ENCODE results near the gene DCP1B. TPM values are rescaled to one million over a fixed set of nuclear protein-coding genes. Genes with fewer than 3 reads are reported as not detected.

DCP1B gene
- total and polyA plus RNA-seq, 2 donors (not counting 3 experiments of a cell fraction or from before 2014, with no cell fraction given), result 11.2 to 19.8 TPM

- DNase-seq (ENCODE audit: low read depth, low spot score) (no peak), FAIRE-seq (no peak)
- no peak overlapping the region for H3K9ac ChIP-seq (replicated peaks; ENCODE audit: extremely low read depth, insufficient read depth, low read length)
- dilution Hi-C loops (cut with MboI; ENCODE audit: extremely low pct_ligation_motif_present, low sequenced_read_pairs) (no loop called here), intact Hi-C loops (cut with micrococcal nuclease) (no loop called here)
- no peaks in the 10 kb centered on the region for H3K79me2 ChIP-seq (ENCODE audit: control insufficient read depth, insufficient read depth, low read length)
- no peak for TF ChIP-seq EZH2 (IDR thresholded peaks at IDR 0.05; ENCODE audit: borderline replicate concordance, low read depth, low read length, severe bottlenecking)
- TF ChIP-seq POLR2A (IDR thresholded peaks at IDR 0.05; ENCODE audit: low read depth, low read length), result no peak
- TF ChIP-seq JUN (IDR thresholded peaks at IDR 0.05; ENCODE audit: borderline replicate concordance, insufficient read depth, insufficient read length, low read depth), result no peak
- no peaks in the 10 kb centered on the region for H4K20me1 ChIP-seq (replicated peaks; ENCODE audit: control insufficient read depth, extremely low read depth, insufficient read depth, low read length)
- no peak overlapping the region for H3K4me2 ChIP-seq (ENCODE audit: insufficient read depth, low read length)
- H2AFZ ChIP-seq (ENCODE audit: low read depth, low read length), result no peak overlapping the region
- H3K9me1 ChIP-seq (replicated peaks; ENCODE audit: control insufficient read depth, extremely low read depth, insufficient read depth, low read length), result no peaks in the 10 kb centered on the region
- ChIA-PET POLR2A (no interaction called here), CTCF (interaction anchor here (0.8 to 1.5 kb wide), 2 partner anchors 10 to 23 kb away, joined by 3 to 4 read pairs; no protein-coding TSS in a partner anchor)
- no peak overlapping the region for H3K27ac ChIP-seq (ENCODE audit: insufficient read depth, low read depth, low read length)
- no peaks in the 10 kb centered on the region for H3K4me1 ChIP-seq (ENCODE audit: control insufficient read depth, extremely low read depth, insufficient read depth, low read length)
- no peaks in the 10 kb centered on the region for H3K9me3 ChIP-seq (replicated peaks; ENCODE audit: control insufficient read depth, insufficient read depth, low read length)
- no peak overlapping the region for H3K4me3 ChIP-seq (replicated peaks in 1 of 3; ENCODE audit: insufficient read depth in 1 of 3, low read depth in 1 of 3, low read length in 3 of 3)
- H3K36me3 ChIP-seq (ENCODE audit: control insufficient read depth in 2 of 2, extremely low read depth in 1 of 2, insufficient read depth in 2 of 2, low read length in 2 of 2), result no peaks in the 10 kb centered on the region
- H3K27me3 ChIP-seq (ENCODE audit: control insufficient read depth in 2 of 2, insufficient read depth in 2 of 2, low read length in 2 of 2), result peaks cover 7 to 16% of the 10 kb centered on the region in 2 experiments
- no TSS peak for BruUV-seq (replicated peaks)
Measured at GRCh38 chr12:2011643-2012607, 7.7 kb upstream of the DCP1B start.

- intact Hi-C loops (cut with micrococcal nuclease) (no loop called here), dilution Hi-C loops (cut with MboI; ENCODE audit: extremely low pct_ligation_motif_present, low sequenced_read_pairs) (no loop called here)
- Histone ChIP-seq H3K4me2 (ENCODE audit: insufficient read depth, low read length) (no peak overlapping the region), H3K36me3 (ENCODE audit: control insufficient read depth in 2 of 2, extremely low read depth in 1 of 2, insufficient read depth in 2 of 2, low read length in 2 of 2) (no peaks in the 10 kb centered on the region), H3K9me3 (replicated peaks; ENCODE audit: control insufficient read depth, insufficient read depth, low read length) (no peaks in the 10 kb centered on the region), H3K9ac (replicated peaks; ENCODE audit: extremely low read depth, insufficient read depth, low read length) (no peak overlapping the region), H3K79me2 (ENCODE audit: control insufficient read depth, insufficient read depth, low read length) (no peaks in the 10 kb centered on the region), H3K4me1 (ENCODE audit: control insufficient read depth, extremely low read depth, insufficient read depth, low read length) (peaks cover 5% of the 10 kb centered on the region), H4K20me1 (replicated peaks; ENCODE audit: control insufficient read depth, extremely low read depth, insufficient read depth, low read length) (no peaks in the 10 kb centered on the region), H3K4me3 (replicated peaks in 1 of 3; ENCODE audit: insufficient read depth in 1 of 3, low read depth in 1 of 3, low read length in 3 of 3) (no peak overlapping the region), H3K27ac (ENCODE audit: insufficient read depth, low read depth, low read length) (no peak overlapping the region), H2AFZ (ENCODE audit: low read depth, low read length) (no peak overlapping the region), H3K9me1 (replicated peaks; ENCODE audit: control insufficient read depth, extremely low read depth, insufficient read depth, low read length) (no peaks in the 10 kb centered on the region), H3K27me3 (ENCODE audit: control insufficient read depth in 2 of 2, insufficient read depth in 2 of 2, low read length in 2 of 2) (peaks cover 5 to 16% of the 10 kb centered on the region in 2 experiments)
- DNase-seq (ENCODE audit: low read depth, low spot score), result no peak
- BruUV-seq (replicated peaks), result no TSS peak
- POLR2A ChIA-PET, result no interaction called here
- FAIRE-seq, result no peak
- TF ChIP-seq CTCF (IDR thresholded peaks at IDR 0.05; ENCODE audit: extremely low read depth in 1 of 2, insufficient read depth in 1 of 2, low read depth in 1 of 2, low read length in 2 of 2) (no peak), MAX (IDR thresholded peaks at IDR 0.05; ENCODE audit: insufficient read depth, insufficient read length) (no peak), GATA2 (IDR thresholded peaks at IDR 0.05; ENCODE audit: insufficient read depth, insufficient read length, low read depth, low read length) (no peak), MYC (IDR thresholded peaks at IDR 0.05; ENCODE audit: low read depth, low read length) (no peak), EZH2 (IDR thresholded peaks at IDR 0.05; ENCODE audit: borderline replicate concordance, low read depth, low read length, severe bottlenecking) (no peak), POLR2A (IDR thresholded peaks at IDR 0.05; ENCODE audit: low read depth, low read length) (no peak), FOS (IDR thresholded peaks at IDR 0.05; ENCODE audit: borderline replicate concordance, insufficient read depth, low read length) (no peak), JUN (IDR thresholded peaks at IDR 0.05; ENCODE audit: borderline replicate concordance, insufficient read depth, insufficient read length, low read depth) (no peak), POLR2AphosphoS5 (IDR thresholded peaks at IDR 0.05; ENCODE audit: insufficient read depth, low read depth, low read length) (no peak)
- CTCF ChIA-PET, result no interaction called here
Measured at GRCh38 chr12:2009623-2010022, 5.4 kb upstream of the DCP1B start.

All from endothelial cell of umbilical vein (primary cell).